Calu3 (cell line): ENCODE results near the gene CRHR1. TPM values are rescaled to one million over a fixed set of nuclear protein-coding genes. Genes with fewer than 3 reads are reported as not detected.
"Not testable (repeated sequence)": the region's sequence is repeated elsewhere in the genome, so short reads cannot be mapped to it uniquely, and the experiment has no call there.

ENCODE experiments used
- BruUV-seq: library from RNA; stranded (reverse); fragments of 400-500 nt; replicated peaks from 2 replicates; lab custom pipeline; 2021; lab: Mats Ljungman, UMichigan
- CTCF ChIA-PET: fragments of 300-600 bp; sonication (Branson Sonifier 250); formaldehyde crosslinking; loops from one replicate; lab custom pipeline; 2022; ENCODE audit warnings: antibody characterized with exemption; lab: Charles Lee
- DNase-seq: peaks from one replicate; pipeline ENCODE4 v3.0.0; 2022
- H3K27ac Mint-ChIP-seq: one replicate; pipeline ENCODE4 v1.8.0; 2022; ENCODE audit warnings: mixed read lengths; ENCODE audit not compliant: unreplicated experiment
- H3K27me3 Mint-ChIP-seq: one replicate; pipeline ENCODE4 v1.8.0; 2022; ENCODE audit warnings: mixed read lengths; ENCODE audit not compliant: unreplicated experiment
- H3K36me3 Mint-ChIP-seq: one replicate; pipeline ENCODE4 v1.8.0; 2022; ENCODE audit warnings: mild to moderate bottlenecking, moderate library complexity, mixed read lengths; ENCODE audit not compliant: insufficient read depth, unreplicated experiment
- H3K4me1 Mint-ChIP-seq: one replicate; pipeline ENCODE4 v1.8.0; 2022; ENCODE audit warnings: mild to moderate bottlenecking, low read depth, mixed read lengths; ENCODE audit not compliant: unreplicated experiment
- H3K4me3 Mint-ChIP-seq: one replicate; pipeline ENCODE4 v1.8.0; 2022; ENCODE audit warnings: mild to moderate bottlenecking, low read depth, moderate library complexity, mixed read lengths; ENCODE audit not compliant: unreplicated experiment
- H3K9me3 Mint-ChIP-seq: one replicate; pipeline ENCODE4 v1.8.0; 2022; ENCODE audit warnings: low read depth, mixed read lengths; ENCODE audit not compliant: unreplicated experiment
- CTCF ChIP-seq: fragments of 200-600 bp; IDR thresholded peaks from one replicate; pipeline ENCODE4 v1.8.0; 2022; ENCODE audit warnings: antibody characterized with exemption; ENCODE audit not compliant: unreplicated experiment
- intact Hi-C: fragments of 100-400 bp; cut with micrococcal nuclease; formaldehyde crosslinking; loops from one replicate; pipeline ENCODE4 v1.10.0; 2022; ENCODE audit not compliant: unreplicated experiment
- total RNA-seq: library from RNA; stranded (reverse); gene quantifications from 2 replicates; pipeline ENCODE4 v1.2.3, GENCODE V29; 2022

The CRHR1 gene
- total RNA-seq, 1 experiment from 2014 or later: not detected

- no peak overlapping the region for H3K27ac Mint-ChIP-seq
- TF ChIP-seq CTCF: no peak
- no peak overlapping the region for H3K4me3 Mint-ChIP-seq
- no peaks in the 10 kb centered on the region for H3K4me1 Mint-ChIP-seq
- H3K36me3 Mint-ChIP-seq: no peaks in the 10 kb centered on the region
- H3K9me3 Mint-ChIP-seq: peaks cover 5% of the 10 kb centered on the region
- peak; percentile 46 for DNase-seq
- peaks cover 86% of the 10 kb centered on the region for H3K27me3 Mint-ChIP-seq
- no TSS peak for BruUV-seq
- CTCF ChIA-PET: interaction anchor here (0.6 kb wide), 1 partner anchor 1936 kb away, joined by 3 read pairs; no protein-coding TSS in a partner anchor
- intact Hi-C loops: no loop called here
Observed at GRCh38 chr17:45740553-45741330, 43.4 kb upstream of the CRHR1 start.

- H3K9me3 Mint-ChIP-seq: peaks cover 5% of the 10 kb centered on the region
- CTCF ChIA-PET: interaction anchor here (1.0 kb wide), 1 partner anchor 12 kb away, joined by 3 read pairs; no protein-coding TSS in a partner anchor
- no peaks in the 10 kb centered on the region for H3K36me3 Mint-ChIP-seq
- no peak for TF ChIP-seq CTCF
- no peak overlapping the region for H3K4me3 Mint-ChIP-seq
- peaks cover 86% of the 10 kb centered on the region for H3K27me3 Mint-ChIP-seq
- no peaks in the 10 kb centered on the region for H3K4me1 Mint-ChIP-seq
- H3K27ac Mint-ChIP-seq: no peak overlapping the region
- BruUV-seq: no TSS peak
- no peak for DNase-seq
- intact Hi-C loops: no loop called here
Observed at GRCh38 chr17:45742251-45742650, 41.9 kb upstream of the CRHR1 start.

DNA sequence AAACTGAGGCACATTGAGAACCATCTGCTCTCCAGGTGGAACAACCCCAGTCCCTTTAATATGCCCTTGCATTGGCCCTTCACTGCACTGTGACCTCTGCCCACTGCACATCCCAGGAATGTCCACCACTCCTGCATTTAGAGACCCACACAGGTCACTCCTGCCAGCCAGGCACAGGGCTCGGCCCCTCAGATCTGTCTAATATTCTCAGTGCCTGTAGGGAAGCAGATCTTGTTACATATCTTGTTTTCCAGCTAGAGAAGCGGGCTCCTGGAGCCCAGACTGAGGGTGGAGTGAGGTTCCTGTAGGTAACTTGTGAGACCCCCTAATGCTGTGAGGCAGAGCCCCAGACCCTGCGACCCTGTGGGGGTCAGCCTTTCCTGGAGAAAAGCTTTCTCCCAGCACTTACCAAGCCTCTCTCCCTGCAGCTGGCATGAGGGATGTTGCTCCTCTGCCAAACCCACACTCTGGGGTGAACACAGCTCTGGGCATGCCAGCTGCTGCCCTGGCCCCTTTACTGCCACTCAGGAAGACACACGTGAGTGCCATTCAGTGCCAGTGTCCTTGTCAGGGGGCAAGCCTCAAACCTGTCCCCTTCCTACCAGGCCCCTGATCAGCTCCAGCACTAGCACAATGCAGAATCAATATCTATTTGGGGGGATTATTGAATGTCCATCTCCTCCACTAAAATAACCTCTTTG is 40.3 kb upstream of the CRHR1 start:
- Mint-ChIP-seq H3K27me3 (peaks cover 89% of the 10 kb centered on the region), H3K36me3 (no peaks in the 10 kb centered on the region), H3K4me1 (no peaks in the 10 kb centered on the region), H3K4me3 (no peak overlapping the region), H3K9me3 (peaks cover 5% of the 10 kb centered on the region), H3K27ac (no peak overlapping the region)
- DNase-seq: no peak
- no peak for TF ChIP-seq CTCF
- BruUV-seq: no TSS peak
- CTCF ChIA-PET: interaction anchor here (0.5 kb wide), 1 partner anchor 32 kb away, joined by 3 read pairs; no protein-coding TSS in a partner anchor
- intact Hi-C loops: no loop called here

DNA sequence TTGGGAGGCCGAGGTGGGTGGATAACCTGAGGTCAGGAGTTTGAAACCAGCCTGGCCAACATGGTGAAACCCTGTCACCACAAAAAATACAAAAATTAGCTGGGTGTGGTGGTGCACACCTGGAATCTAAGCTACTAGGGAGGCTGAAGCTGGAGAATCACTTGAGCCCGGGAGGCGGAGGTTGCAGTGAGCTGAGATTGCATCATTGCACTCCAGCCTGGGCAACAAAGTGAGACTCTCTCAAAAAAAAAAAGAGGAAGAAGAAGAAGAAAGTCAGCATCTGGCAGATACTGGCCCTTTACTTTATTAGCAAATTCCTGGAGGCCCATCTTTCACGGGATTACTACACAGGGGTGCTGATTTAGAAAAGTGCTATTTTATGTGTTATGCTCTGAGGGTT is 39.3 kb upstream of the CRHR1 start:
- not testable (repeated sequence) for H3K4me1 Mint-ChIP-seq
- peaks cover 99% of the 10 kb centered on the region for H3K27me3 Mint-ChIP-seq

More for the DNA sequence above, 39.3 kb upstream of the CRHR1 start:
- intact Hi-C loops, H3K27ac Mint-ChIP-seq, DNase-seq, H3K9me3 Mint-ChIP-seq, BruUV-seq, H3K4me3 Mint-ChIP-seq, H3K36me3 Mint-ChIP-seq: not testable (repeated sequence)
- CTCF ChIA-PET: interaction anchor here (0.7 kb wide), 1 partner anchor 43 kb away, joined by 3 read pairs; no protein-coding TSS in a partner anchor
